GM23338 (cell line): ENCODE results near the gene NAE1. TPM values are rescaled to one million over a fixed set of nuclear protein-coding genes. Genes with fewer than 3 reads are reported as not detected.

Experiments used
- ATAC-seq: fragments of 200-7000 bp; cut with Tn5 transposase; 3 replicates; pipeline ENCODE4 v1.9.1; 2020
- DNase-seq: peaks from one replicate; pipeline ENCODE4 v3.0.0-alpha.2; 2015; ENCODE audit warnings: low spot score
- H2AFZ ChIP-seq: fragments of 200-600 bp; sonication (generic); 2 replicates; pipeline ENCODE4 v1.8.0; 2016; ENCODE audit warnings: antibody characterized with exemption, mild to moderate bottlenecking, moderate library complexity
- H3F3A ChIP-seq: fragments of 200-600 bp; sonication (generic); replicated peaks from 2 replicates; pipeline ENCODE4 v1.8.0; 2017; ENCODE audit warnings: antibody characterized with exemption, mixed run types, low read depth
- H3K27ac ChIP-seq: fragments of 200-600 bp; sonication (generic); 2 replicates; pipeline ENCODE4 v1.6.1; 2016; ENCODE audit warnings: low read depth
- H3K27me3 ChIP-seq: fragments of 200-600 bp; sonication (generic); 2 replicates; pipeline ENCODE4 v1.8.0; 2016; ENCODE audit warnings: mild to moderate bottlenecking, mixed run types, moderate library complexity; ENCODE audit not compliant: insufficient read depth
- H3K36me3 ChIP-seq: fragments of 200-600 bp; sonication (generic); 2 replicates; pipeline ENCODE4 v1.8.0; 2016; ENCODE audit warnings: mild to moderate bottlenecking; ENCODE audit not compliant: insufficient read depth
- H3K4me1 ChIP-seq: fragments of 200-600 bp; sonication (generic); 2 replicates; pipeline ENCODE4 v1.8.0; 2016; ENCODE audit warnings: mild to moderate bottlenecking, moderate library complexity; ENCODE audit not compliant: insufficient read depth
- H3K4me2 ChIP-seq: fragments of 200-600 bp; sonication (generic); 2 replicates; pipeline ENCODE4 v1.7.1; 2017; ENCODE audit warnings: mixed run types
- H3K4me3 ChIP-seq: fragments of 200-600 bp; sonication (generic); 2 replicates; pipeline ENCODE4 v1.6.1; 2016; ENCODE audit warnings: mixed run types
- H3K79me2 ChIP-seq: fragments of 200-600 bp; sonication (generic); replicated peaks from 2 replicates; pipeline ENCODE4 v1.8.0; 2017; ENCODE audit warnings: mild to moderate bottlenecking; ENCODE audit not compliant: insufficient read depth
- H3K9me2 ChIP-seq: fragments of 200-600 bp; sonication (generic); 2 replicates; pipeline ENCODE4 v1.8.0; 2017; ENCODE audit not compliant: insufficient read depth
- H4K20me1 ChIP-seq: fragments of 200-600 bp; sonication (generic); replicated peaks from 2 replicates; pipeline ENCODE4 v1.8.0; 2017; ENCODE audit warnings: mild to moderate bottlenecking; ENCODE audit not compliant: insufficient read depth
- H3K27ac Mint-ChIP-seq: 2 replicates; pipeline ENCODE4 v1.8.0; 2020; ENCODE audit warnings: inconsistent platforms, mild to moderate bottlenecking, moderate library complexity, mixed read lengths
- H3K27me3 Mint-ChIP-seq: 3 replicates; pipeline ENCODE4 v1.8.0; 2022; ENCODE audit warnings: low read depth, mild to moderate bottlenecking, moderate library complexity, mixed read lengths, inconsistent platforms; ENCODE audit not compliant: insufficient read depth, poor library complexity
- H3K36me3 Mint-ChIP-seq: 3 replicates; pipeline ENCODE4 v1.8.0; 2021; ENCODE audit warnings: low read depth, mild to moderate bottlenecking, inconsistent platforms, moderate library complexity, mixed read lengths
- H3K4me1 Mint-ChIP-seq: 3 replicates; pipeline ENCODE4 v1.8.0; 2020; ENCODE audit warnings: mild to moderate bottlenecking, inconsistent platforms, mixed read lengths
- H3K4me3 Mint-ChIP-seq: 3 replicates; pipeline ENCODE4 v1.8.0; 2021; ENCODE audit warnings: moderate library complexity, mild to moderate bottlenecking, inconsistent platforms, mixed read lengths
- H3K9me3 Mint-ChIP-seq: 3 replicates; pipeline ENCODE4 v1.8.0; 2020; ENCODE audit warnings: moderate library complexity, mild to moderate bottlenecking, inconsistent platforms, mixed read lengths
- CREB1 ChIP-seq: fragments of 250-450 bp; sonication (Bioruptor Pico); IDR thresholded peaks from 2 replicates; pipeline ENCODE4 v1.5.0; 2020; ENCODE audit warnings: low read depth, mild to moderate bottlenecking, moderate library complexity
- CTCF ChIP-seq, 2 experiments: fragments of 200-600 bp in 1 of 2; sonication (generic) in 1 of 2; conservative IDR thresholded peaks; 2 replicates each; pipeline versions ENCODE4 v1.5.1 to v1.6.1; 2016 to 2017; ENCODE audit warnings: antibody characterized with exemption in 2 of 2, low read depth in 2 of 2, mild to moderate bottlenecking in 2 of 2, moderate library complexity in 1 of 2
- EZH2 ChIP-seq: fragments of 200-600 bp; sonication (generic); IDR thresholded peaks from one replicate; pipeline ENCODE4 v1.8.0; 2017; ENCODE audit warnings: antibody characterized with exemption, mild to moderate bottlenecking, low read depth; ENCODE audit not compliant: unreplicated experiment
- EZH2phosphoT487 ChIP-seq: fragments of 200-600 bp; sonication (generic); IDR thresholded peaks from one replicate; pipeline ENCODE4 v1.8.1; 2018; ENCODE audit warnings: antibody characterized with exemption; ENCODE audit not compliant: unreplicated experiment
- JUNB ChIP-seq: IDR thresholded peaks from one replicate; pipeline ENCODE4 v1.6.1; 2016; ENCODE audit warnings: antibody characterized with exemption; ENCODE audit not compliant: unreplicated experiment
- NANOG ChIP-seq: IDR thresholded peaks from 2 replicates; pipeline ENCODE4 v1.6.1; 2016; ENCODE audit warnings: antibody characterized with exemption, borderline replicate concordance
- POLR2AphosphoS5 ChIP-seq: IDR thresholded peaks from 2 replicates; pipeline ENCODE4 v1.6.1; 2016; ENCODE audit warnings: antibody characterized with exemption, low read depth
- STAT1 ChIP-seq: IDR thresholded peaks from one replicate; pipeline ENCODE4 v1.6.1; 2016; ENCODE audit warnings: antibody characterized with exemption; ENCODE audit not compliant: unreplicated experiment
- ZNF114 ChIP-seq: fragments of 250-450 bp; sonication (Bioruptor Pico); IDR thresholded peaks from 2 replicates; pipeline ENCODE4 v1.5.0; 2020; ENCODE audit warnings: mild to moderate bottlenecking, moderate library complexity
- ZNF331 ChIP-seq: fragments of 250-450 bp; sonication (Bioruptor Pico); IDR thresholded peaks from 2 replicates; pipeline ENCODE4 v1.5.0; 2020; ENCODE audit warnings: low read depth, mild to moderate bottlenecking, moderate library complexity
- polyA plus RNA-seq: library from polyadenylated mRNA; unstranded; fragments of >200 nt; fragmentation: Nextera tagmentation; extraction: Ambion mirVana; gene quantifications from 2 replicates; pipeline ENCODE4 v1.2.1, GENCODE V29; 2016
- total RNA-seq: library from RNA; depleted of rRNA; stranded (reverse); fragments of >200 nt; shearing (Covaris generic); gene quantifications from 2 replicates; pipeline ENCODE4 v1.2.3, GENCODE V29; 2014
- TF ChIP-seq, protein P1 (sequence below): IDR thresholded peaks from one replicate; pipeline ENCODE4 v1.6.1; 2018; ENCODE audit warnings: antibody characterized with exemption; ENCODE audit not compliant: unreplicated experiment
- TF ChIP-seq, protein P2 (sequence below): IDR thresholded peaks from 2 replicates; pipeline ENCODE4 v1.6.1; 2016; ENCODE audit warnings: antibody characterized with exemption
- TF ChIP-seq, protein P3 (sequence below): fragments of 250-450 bp; sonication (Bioruptor Pico); IDR thresholded peaks from 2 replicates; pipeline ENCODE4 v1.5.0; 2020; ENCODE audit warnings: mild to moderate bottlenecking, moderate library complexity

NAE1 gene
- total and polyA plus RNA-seq, 2 experiments from 2014 or later = 139 to 209 TPM

DNA sequence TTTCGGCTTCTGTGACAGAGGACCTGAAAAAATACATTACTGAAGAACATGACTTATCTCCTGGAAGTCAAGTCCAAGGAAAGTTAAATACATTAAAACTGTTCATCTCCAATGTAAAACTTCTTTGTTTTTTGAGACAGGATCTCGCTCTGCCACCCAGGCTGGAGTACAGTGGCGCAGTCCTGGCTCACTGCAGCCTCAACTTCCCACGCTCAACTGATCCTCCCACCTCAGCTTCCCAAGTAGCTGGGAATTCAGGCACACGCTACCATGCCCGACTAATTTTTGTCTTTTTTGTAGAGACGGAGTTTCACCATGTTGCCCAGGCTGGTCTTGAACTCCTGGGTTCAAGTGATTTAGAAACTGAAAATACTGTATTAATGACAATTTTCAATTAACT lies 19.7 kb downstream of the NAE1 start:
- TF ChIP-seq CREB1 (CRISPR knock-in tag) = no peak
- no peak for TF ChIP-seq JUNB
- TF ChIP-seq, protein P1, sequence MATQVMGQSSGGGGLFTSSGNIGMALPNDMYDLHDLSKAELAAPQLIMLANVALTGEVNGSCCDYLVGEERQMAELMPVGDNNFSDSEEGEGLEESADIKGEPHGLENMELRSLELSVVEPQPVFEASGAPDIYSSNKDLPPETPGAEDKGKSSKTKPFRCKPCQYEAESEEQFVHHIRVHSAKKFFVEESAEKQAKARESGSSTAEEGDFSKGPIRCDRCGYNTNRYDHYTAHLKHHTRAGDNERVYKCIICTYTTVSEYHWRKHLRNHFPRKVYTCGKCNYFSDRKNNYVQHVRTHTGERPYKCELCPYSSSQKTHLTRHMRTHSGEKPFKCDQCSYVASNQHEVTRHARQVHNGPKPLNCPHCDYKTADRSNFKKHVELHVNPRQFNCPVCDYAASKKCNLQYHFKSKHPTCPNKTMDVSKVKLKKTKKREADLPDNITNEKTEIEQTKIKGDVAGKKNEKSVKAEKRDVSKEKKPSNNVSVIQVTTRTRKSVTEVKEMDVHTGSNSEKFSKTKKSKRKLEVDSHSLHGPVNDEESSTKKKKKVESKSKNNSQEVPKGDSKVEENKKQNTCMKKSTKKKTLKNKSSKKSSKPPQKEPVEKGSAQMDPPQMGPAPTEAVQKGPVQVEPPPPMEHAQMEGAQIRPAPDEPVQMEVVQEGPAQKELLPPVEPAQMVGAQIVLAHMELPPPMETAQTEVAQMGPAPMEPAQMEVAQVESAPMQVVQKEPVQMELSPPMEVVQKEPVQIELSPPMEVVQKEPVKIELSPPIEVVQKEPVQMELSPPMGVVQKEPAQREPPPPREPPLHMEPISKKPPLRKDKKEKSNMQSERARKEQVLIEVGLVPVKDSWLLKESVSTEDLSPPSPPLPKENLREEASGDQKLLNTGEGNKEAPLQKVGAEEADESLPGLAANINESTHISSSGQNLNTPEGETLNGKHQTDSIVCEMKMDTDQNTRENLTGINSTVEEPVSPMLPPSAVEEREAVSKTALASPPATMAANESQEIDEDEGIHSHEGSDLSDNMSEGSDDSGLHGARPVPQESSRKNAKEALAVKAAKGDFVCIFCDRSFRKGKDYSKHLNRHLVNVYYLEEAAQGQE = no peak
- no peak for TF ChIP-seq NANOG
- no peak for TF ChIP-seq STAT1
- TF ChIP-seq ZNF114 (CRISPR knock-in tag) = no peak
- no peak for TF ChIP-seq ZNF331 (CRISPR knock-in tag)
- TF ChIP-seq, protein P2, sequence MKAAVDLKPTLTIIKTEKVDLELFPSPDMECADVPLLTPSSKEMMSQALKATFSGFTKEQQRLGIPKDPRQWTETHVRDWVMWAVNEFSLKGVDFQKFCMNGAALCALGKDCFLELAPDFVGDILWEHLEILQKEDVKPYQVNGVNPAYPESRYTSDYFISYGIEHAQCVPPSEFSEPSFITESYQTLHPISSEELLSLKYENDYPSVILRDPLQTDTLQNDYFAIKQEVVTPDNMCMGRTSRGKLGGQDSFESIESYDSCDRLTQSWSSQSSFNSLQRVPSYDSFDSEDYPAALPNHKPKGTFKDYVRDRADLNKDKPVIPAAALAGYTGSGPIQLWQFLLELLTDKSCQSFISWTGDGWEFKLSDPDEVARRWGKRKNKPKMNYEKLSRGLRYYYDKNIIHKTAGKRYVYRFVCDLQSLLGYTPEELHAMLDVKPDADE = no peak
- TF ChIP-seq, protein P3, sequence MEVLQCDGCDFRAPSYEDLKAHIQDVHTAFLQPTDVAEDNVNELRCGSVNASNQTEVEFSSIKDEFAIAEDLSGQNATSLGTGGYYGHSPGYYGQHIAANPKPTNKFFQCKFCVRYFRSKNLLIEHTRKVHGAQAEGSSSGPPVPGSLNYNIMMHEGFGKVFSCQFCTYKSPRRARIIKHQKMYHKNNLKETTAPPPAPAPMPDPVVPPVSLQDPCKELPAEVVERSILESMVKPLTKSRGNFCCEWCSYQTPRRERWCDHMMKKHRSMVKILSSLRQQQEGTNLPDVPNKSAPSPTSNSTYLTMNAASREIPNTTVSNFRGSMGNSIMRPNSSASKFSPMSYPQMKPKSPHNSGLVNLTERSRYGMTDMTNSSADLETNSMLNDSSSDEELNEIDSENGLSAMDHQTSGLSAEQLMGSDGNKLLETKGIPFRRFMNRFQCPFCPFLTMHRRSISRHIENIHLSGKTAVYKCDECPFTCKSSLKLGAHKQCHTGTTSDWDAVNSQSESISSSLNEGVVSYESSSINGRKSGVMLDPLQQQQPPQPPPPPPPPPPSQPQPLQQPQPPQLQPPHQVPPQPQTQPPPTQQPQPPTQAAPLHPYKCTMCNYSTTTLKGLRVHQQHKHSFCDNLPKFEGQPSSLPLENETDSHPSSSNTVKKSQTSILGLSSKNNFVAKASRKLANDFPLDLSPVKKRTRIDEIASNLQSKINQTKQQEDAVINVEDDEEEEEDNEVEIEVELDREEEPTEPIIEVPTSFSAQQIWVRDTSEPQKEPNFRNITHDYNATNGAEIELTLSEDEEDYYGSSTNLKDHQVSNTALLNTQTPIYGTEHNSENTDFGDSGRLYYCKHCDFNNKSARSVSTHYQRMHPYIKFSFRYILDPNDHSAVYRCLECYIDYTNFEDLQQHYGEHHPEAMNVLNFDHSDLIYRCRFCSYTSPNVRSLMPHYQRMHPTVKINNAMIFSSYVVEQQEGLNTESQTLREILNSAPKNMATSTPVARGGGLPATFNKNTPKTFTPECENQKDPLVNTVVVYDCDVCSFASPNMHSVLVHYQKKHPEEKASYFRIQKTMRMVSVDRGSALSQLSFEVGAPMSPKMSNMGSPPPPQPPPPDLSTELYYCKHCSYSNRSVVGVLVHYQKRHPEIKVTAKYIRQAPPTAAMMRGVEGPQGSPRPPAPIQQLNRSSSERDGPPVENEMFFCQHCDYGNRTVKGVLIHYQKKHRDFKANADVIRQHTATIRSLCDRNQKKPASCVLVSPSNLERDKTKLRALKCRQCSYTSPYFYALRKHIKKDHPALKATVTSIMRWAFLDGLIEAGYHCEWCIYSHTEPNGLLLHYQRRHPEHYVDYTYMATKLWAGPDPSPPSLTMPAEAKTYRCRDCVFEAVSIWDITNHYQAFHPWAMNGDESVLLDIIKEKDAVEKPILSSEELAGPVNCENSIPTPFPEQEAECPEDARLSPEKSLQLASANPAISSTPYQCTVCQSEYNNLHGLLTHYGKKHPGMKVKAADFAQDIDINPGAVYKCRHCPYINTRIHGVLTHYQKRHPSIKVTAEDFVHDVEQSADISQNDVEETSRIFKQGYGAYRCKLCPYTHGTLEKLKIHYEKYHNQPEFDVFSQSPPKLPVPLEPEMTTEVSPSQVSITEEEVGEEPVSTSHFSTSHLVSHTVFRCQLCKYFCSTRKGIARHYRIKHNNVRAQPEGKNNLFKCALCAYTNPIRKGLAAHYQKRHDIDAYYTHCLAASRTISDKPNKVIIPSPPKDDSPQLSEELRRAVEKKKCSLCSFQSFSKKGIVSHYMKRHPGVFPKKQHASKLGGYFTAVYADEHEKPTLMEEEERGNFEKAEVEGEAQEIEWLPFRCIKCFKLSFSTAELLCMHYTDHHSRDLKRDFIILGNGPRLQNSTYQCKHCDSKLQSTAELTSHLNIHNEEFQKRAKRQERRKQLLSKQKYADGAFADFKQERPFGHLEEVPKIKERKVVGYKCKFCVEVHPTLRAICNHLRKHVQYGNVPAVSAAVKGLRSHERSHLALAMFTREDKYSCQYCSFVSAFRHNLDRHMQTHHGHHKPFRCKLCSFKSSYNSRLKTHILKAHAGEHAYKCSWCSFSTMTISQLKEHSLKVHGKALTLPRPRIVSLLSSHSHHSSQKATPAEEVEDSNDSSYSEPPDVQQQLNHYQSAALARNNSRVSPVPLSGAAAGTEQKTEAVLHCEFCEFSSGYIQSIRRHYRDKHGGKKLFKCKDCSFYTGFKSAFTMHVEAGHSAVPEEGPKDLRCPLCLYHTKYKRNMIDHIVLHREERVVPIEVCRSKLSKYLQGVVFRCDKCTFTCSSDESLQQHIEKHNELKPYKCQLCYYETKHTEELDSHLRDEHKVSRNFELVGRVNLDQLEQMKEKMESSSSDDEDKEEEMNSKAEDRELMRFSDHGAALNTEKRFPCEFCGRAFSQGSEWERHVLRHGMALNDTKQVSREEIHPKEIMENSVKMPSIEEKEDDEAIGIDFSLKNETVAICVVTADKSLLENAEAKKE (CRISPR knock-in tag) = no peak
- no peak for TF ChIP-seq EZH2phosphoT487
- no peak for TF ChIP-seq CTCF (conservative IDR thresholded peaks at IDR 0.05; ENCODE audit: low read depth in 2 of 2)
- no peak for TF ChIP-seq EZH2
- TF ChIP-seq POLR2AphosphoS5 = no peak
- 0 out of 2 replicates have a peak, but pooled peaks cover 7% of the 10 kb centered on the region for H3F3A ChIP-seq
- Mint-ChIP-seq H3K36me3 (peaks cover 86% of the 10 kb centered on the region), H3K9me3 (no peaks in the 10 kb centered on the region), H3K27ac (no peak overlapping the region), H3K27me3 (no peaks in the 10 kb centered on the region), H3K4me1 (no peaks in the 10 kb centered on the region), H3K4me3 (no peak overlapping the region)
- H3K36me3 ChIP-seq = peaks cover 54% of the 10 kb centered on the region
- no peaks in the 10 kb centered on the region for H3K4me1 ChIP-seq
- H3K4me3 ChIP-seq = no peak overlapping the region
- no peaks in the 10 kb centered on the region for H3K9me2 ChIP-seq
- no peak overlapping the region for H3K27ac ChIP-seq
- no peaks in the 10 kb centered on the region; the same call in 1 of the 2 replicates for H4K20me1 ChIP-seq
- H3K4me2 ChIP-seq = no peak overlapping the region
- no peak overlapping the region for H2AFZ ChIP-seq
- DNase-seq (no peak), ATAC-seq (no peak)
- no peaks in the 10 kb centered on the region for H3K27me3 ChIP-seq
- no peaks in the 10 kb centered on the region for H3K79me2 ChIP-seq
